ENCODE results near the gene ELAVL3.
"Not testable (repeated sequence)": the region's sequence is repeated elsewhere in the genome, so short reads cannot be mapped to it uniquely, and the experiment has no call there.

The ELAVL3 gene

GRCh38 chr19:11435833-11436313 is 45.0 kb downstream of the ELAVL3 start:
- no peak for DNase-seq (ENCODE audit: low read depth)

GRCh38 chr19:11435057-11435832 is 45.6 kb downstream of the ELAVL3 start, which contains the start of the genes ODAD3 and PRKCSH:
TSS of gene ODAD3 (minus strand) at chr19:11435121. CDS start at chr19:11435016, 105 bp downstream.
TSS of gene PRKCSH (plus strand) at chr19:11435635. CDS start at chr19:11436118, 483 bp downstream.
- DNase-seq (ENCODE audit: low read depth), result peak; percentile 95

- DNase-seq (ENCODE audit: low read depth), result no peak
Observed at GRCh38 chr19:11434703-11435056, 46.2 kb downstream of the ELAVL3 start.

GRCh38 chr19:11433526-11433925 is 47.3 kb downstream of the ELAVL3 start:
- not testable (repeated sequence) for DNase-seq (ENCODE audit: low read depth)

GRCh38 chr19:11426656-11427055 is 54.2 kb downstream of the ELAVL3 start:
- no peak for DNase-seq (ENCODE audit: low read depth)

- no peak for DNase-seq (ENCODE audit: low read depth)
Observed at GRCh38 chr19:11425719-11426457, 55.0 kb downstream of the ELAVL3 start.

GRCh38 chr19:11423791-11424181 is 57.1 kb downstream of the ELAVL3 start:
- DNase-seq (ENCODE audit: low read depth), result no peak

GRCh38 chr19:11423164-11423790 is 57.6 kb downstream of the ELAVL3 start:
- no peak for DNase-seq (ENCODE audit: low read depth)

GRCh38 chr19:11422163-11423065 is 58.4 kb downstream of the ELAVL3 start:
- DNase-seq (ENCODE audit: low read depth), result peak; percentile 43

GRCh38 chr19:11421371-11422098 is 59.3 kb downstream of the ELAVL3 start:
- DNase-seq (ENCODE audit: low read depth), result no peak

- no peak for DNase-seq (ENCODE audit: low read depth)
Observed at GRCh38 chr19:11420429-11421370, 60.1 kb downstream of the ELAVL3 start.

- no peak for DNase-seq (ENCODE audit: low read depth)
Observed at GRCh38 chr19:11418549-11419506, 62.0 kb downstream of the ELAVL3 start, which contains the start of gene RGL3. TSS of gene RGL3 (minus strand) at chr19:11419314. CDS start at chr19:11419278, 36 bp downstream.

- no peak for DNase-seq (ENCODE audit: low read depth)
Observed at GRCh38 chr19:11418094-11418548, 62.7 kb downstream of the ELAVL3 start.

GRCh38 chr19:11416346-11417052 is 64.3 kb downstream of the ELAVL3 start:
- no peak for DNase-seq (ENCODE audit: low read depth)

- DNase-seq (ENCODE audit: low read depth), result no peak
Observed at GRCh38 chr19:11414544-11414943, 66.3 kb downstream of the ELAVL3 start.

GRCh38 chr19:11410682-11411081 is 70.2 kb downstream of the ELAVL3 start:
- no peak for DNase-seq (ENCODE audit: low read depth)

- DNase-seq (ENCODE audit: low read depth), result no peak
Observed at GRCh38 chr19:11408591-11408990, 72.3 kb downstream of the ELAVL3 start.
